Natural killer cell (primary cell): ENCODE measurements around the gene SLC43A3. TPM values are rescaled to one million over a fixed set of nuclear protein-coding genes. Genes with fewer than 3 reads are reported as not detected.

Source experiments
- ATAC-seq, 3 donors: fragments of 150-1000 bp in 2 of 3; fragments of 200-7000 bp in 1 of 3; cut with Tn5 transposase; 1 replicate in 1 of 3; 2 replicates in 2 of 3; pipeline ENCODE4 v1.10.0; 2021; ENCODE audit warnings: mild to moderate bottlenecking in 2 of 3, moderate library complexity in 2 of 3
- DNase-seq, 2 donors: peaks; one replicate each; pipeline versions ENCODE4 v3.0.0 to v3.0.0-alpha.2; 2013 to 2021; ENCODE audit warnings: mixed read lengths in 1 of 2
- H3K27ac ChIP-seq: one replicate; pipeline ENCODE4 v1.5.1; 2013; ENCODE audit warnings: mild to moderate bottlenecking, low read length
- H3K27me3 ChIP-seq: one replicate; pipeline ENCODE4 v1.6.1; 2013; ENCODE audit warnings: low read length; ENCODE audit not compliant: control insufficient read depth, insufficient read depth
- H3K36me3 ChIP-seq: one replicate; pipeline ENCODE4 v1.6.1; 2013; ENCODE audit warnings: low read length; ENCODE audit not compliant: control insufficient read depth, insufficient read depth
- H3K4me1 ChIP-seq: one replicate; pipeline ENCODE4 v1.6.1; 2013; ENCODE audit warnings: low read length; ENCODE audit not compliant: control insufficient read depth, insufficient read depth
- H3K4me3 ChIP-seq: one replicate; pipeline ENCODE4 v1.5.1; 2013; ENCODE audit warnings: low read length
- H3K9me3 ChIP-seq: one replicate; pipeline ENCODE4 v1.6.1; 2013; ENCODE audit warnings: low read length; ENCODE audit not compliant: control insufficient read depth, insufficient read depth
- H3K27ac Mint-ChIP-seq, 2 donors: one replicate each; pipeline ENCODE4 v1.8.0; 2022; ENCODE audit warnings: mild to moderate bottlenecking in 2 of 2, mixed read lengths in 2 of 2, moderate library complexity in 1 of 2
- H3K27me3 Mint-ChIP-seq, 2 donors: one replicate each; pipeline ENCODE4 v1.8.0; 2022; ENCODE audit warnings: low read depth in 2 of 2, mixed read lengths in 2 of 2
- H3K36me3 Mint-ChIP-seq: one replicate; pipeline ENCODE4 v1.8.0; 2022; ENCODE audit warnings: mixed read lengths
- H3K4me1 Mint-ChIP-seq, 2 donors: one replicate each; pipeline ENCODE4 v1.8.0; 2022; ENCODE audit warnings: mixed read lengths in 2 of 2
- H3K4me3 Mint-ChIP-seq: one replicate; pipeline ENCODE4 v1.8.0; 2022; ENCODE audit warnings: mild to moderate bottlenecking, moderate library complexity, mixed read lengths
- H3K9me3 Mint-ChIP-seq, 2 donors: one replicate each; pipeline ENCODE4 v1.8.0; 2022; ENCODE audit warnings: mixed read lengths in 2 of 2
- CTCF ChIP-seq: fragments of 200-600 bp; IDR thresholded peaks from one replicate; pipeline ENCODE4 v1.8.0; 2022; ENCODE audit warnings: antibody characterized with exemption
- WGBS: methylation state at CpG from one replicate; pipeline ENCODE4 v1.1.7; 2013; ENCODE audit warnings: missing lambda C conversion rate; ENCODE audit not compliant: insufficient coverage; 5-methylcytosine and 5-hydroxymethylcytosine counted together
- intact Hi-C: fragments of 100-400 bp; cut with micrococcal nuclease; formaldehyde crosslinking; loops from one replicate; pipeline ENCODE4 v1.14.2; 2022
- total RNA-seq, 4 donors: library from RNA; stranded (reverse); fragments of 120-200 nt in 1 of 4; gene quantifications; one replicate each; pipeline versions ENCODE4 v1.2.3 to v1.2.4, GENCODE V29; 2013 to 2022

The SLC43A3 gene
- total RNA-seq, 3 donors from 2014 or later (not counting 1 experiment from before 2014, with no cell fraction given): 17.0 to 22.2 (median 20.7) TPM

- intact Hi-C loops: no loop called here
These were observed 37.7 kb upstream of the SLC43A3 start for GRCh38 chr11:57464539-57465181.

GRCh38 chr11:57463671-57464538, 37.0 kb upstream of the SLC43A3 start:
- no peak overlapping the region for H3K27ac Mint-ChIP-seq
- H3K36me3 Mint-ChIP-seq: no peaks in the 10 kb centered on the region

More at GRCh38 chr11:57464539-57465181, 37.7 kb upstream of the SLC43A3 start:
- no peaks in the 10 kb centered on the region for H3K9me3 ChIP-seq
- H3K27ac ChIP-seq: no peak overlapping the region
- H3K27me3 ChIP-seq: peaks cover 9% of the 10 kb centered on the region
- Mint-ChIP-seq H3K4me1 (peaks cover 16 to 30% of the 10 kb centered on the region in 2 donors), H3K9me3 (no peaks in the 10 kb centered on the region), H3K4me3 (no peak overlapping the region), H3K27me3 (peaks cover 10 to 20% of the 10 kb centered on the region in 2 donors), H3K27ac (no peak overlapping the region), H3K36me3 (no peaks in the 10 kb centered on the region)
- DNase-seq (no peak), ATAC-seq (no peak)
- no peak overlapping the region for H3K4me3 ChIP-seq
- H3K4me1 ChIP-seq: peaks cover 27% of the 10 kb centered on the region
- 79% methylated on average over 29 of the region's 30 CpGs for WGBS
- no peak for TF ChIP-seq CTCF
- no peaks in the 10 kb centered on the region for H3K36me3 ChIP-seq

GRCh38 chr11:57462597-57462996, 35.7 kb upstream of the SLC43A3 start:
- Histone ChIP-seq H3K4me1 (peaks cover 47% of the 10 kb centered on the region), H3K27me3 (peaks cover 26% of the 10 kb centered on the region), H3K4me3 (no peak overlapping the region), H3K36me3 (no peaks in the 10 kb centered on the region), H3K27ac (no peak overlapping the region), H3K9me3 (no peaks in the 10 kb centered on the region)
- 93% methylated on average over 3 of the region's 3 CpGs for WGBS
- Mint-ChIP-seq H3K27ac (peak overlapping the region in 1 of 2 donors; percentile 31), H3K4me3 (peak overlapping the region; percentile 57), H3K9me3 (no peaks in the 10 kb centered on the region), H3K4me1 (peaks cover 28 to 49% of the 10 kb centered on the region in 2 donors), H3K36me3 (no peaks in the 10 kb centered on the region), H3K27me3 (peaks cover 25 to 28% of the 10 kb centered on the region in 2 donors)
- intact Hi-C loops: no loop called here
- no peak for TF ChIP-seq CTCF
- DNase-seq: no peak
- no peak for ATAC-seq

More at GRCh38 chr11:57463671-57464538, 37.0 kb upstream of the SLC43A3 start:
- Histone ChIP-seq H3K4me3 (no peak overlapping the region), H3K27me3 (peaks cover 14% of the 10 kb centered on the region), H3K4me1 (peaks cover 34% of the 10 kb centered on the region), H3K27ac (no peak overlapping the region), H3K36me3 (no peaks in the 10 kb centered on the region), H3K9me3 (no peaks in the 10 kb centered on the region)
- no peak for TF ChIP-seq CTCF
- Mint-ChIP-seq H3K9me3 (no peaks in the 10 kb centered on the region), H3K27me3 (peaks cover 18 to 25% of the 10 kb centered on the region in 2 donors), H3K4me1 (peaks cover 22 to 38% of the 10 kb centered on the region in 2 donors), H3K4me3 (no peak overlapping the region)
- no peak for ATAC-seq
- intact Hi-C loops: no loop called here
- 84% methylated on average over 13 of the region's 14 CpGs for whole genome bisulfite sequencing
- DNase-seq: no peak
